UCSD-AML1 (cell line): ENCODE results near the gene S100A13.
A peak's percentile ranks its signal among the peaks of the same experiment; 100 is the strongest.
"Not testable (repeated sequence)": the region's sequence is repeated elsewhere in the genome, so short reads cannot be mapped to it uniquely, and the experiment has no call there.

Source experiments
- DNase-seq: peaks from one replicate; lab custom pipeline; 2025; ENCODE audit not compliant: unreplicated experiment; lab: John Stamatoyannopoulos, UW

Gene S100A13

GRCh38 chr1:153575081-153575491, 52.2 kb downstream of the S100A13 start:
- not testable (repeated sequence) for DNase-seq

GRCh38 chr1:153573351-153573750, 54.0 kb downstream of the S100A13 start:
- DNase-seq, result no peak

- peak; percentile 73 for DNase-seq
These were observed 54.7 kb downstream of the S100A13 start for GRCh38 chr1:153572569-153573015.

- DNase-seq, result no peak
These were observed 55.6 kb downstream of the S100A13 start for GRCh38 chr1:153571706-153572105.

- no peak for DNase-seq
These were observed 56.4 kb downstream of the S100A13 start for GRCh38 chr1:153570874-153571273.

- no peak for DNase-seq
These were observed 57.8 kb downstream of the S100A13 start for GRCh38 chr1:153569465-153569864.
